T-helper 9 cell (primary cell): ENCODE results near the gene RPAP3.

ENCODE experiments used
- DNase-seq: peaks from one replicate; pipeline ENCODE4 v3.0.0-alpha.2; 2020
- total RNA-seq, 2 donors: gene quantifications; one replicate each; lab custom pipeline; 2026; lab: John Stamatoyannopoulos, UW

Gene RPAP3, protein sequence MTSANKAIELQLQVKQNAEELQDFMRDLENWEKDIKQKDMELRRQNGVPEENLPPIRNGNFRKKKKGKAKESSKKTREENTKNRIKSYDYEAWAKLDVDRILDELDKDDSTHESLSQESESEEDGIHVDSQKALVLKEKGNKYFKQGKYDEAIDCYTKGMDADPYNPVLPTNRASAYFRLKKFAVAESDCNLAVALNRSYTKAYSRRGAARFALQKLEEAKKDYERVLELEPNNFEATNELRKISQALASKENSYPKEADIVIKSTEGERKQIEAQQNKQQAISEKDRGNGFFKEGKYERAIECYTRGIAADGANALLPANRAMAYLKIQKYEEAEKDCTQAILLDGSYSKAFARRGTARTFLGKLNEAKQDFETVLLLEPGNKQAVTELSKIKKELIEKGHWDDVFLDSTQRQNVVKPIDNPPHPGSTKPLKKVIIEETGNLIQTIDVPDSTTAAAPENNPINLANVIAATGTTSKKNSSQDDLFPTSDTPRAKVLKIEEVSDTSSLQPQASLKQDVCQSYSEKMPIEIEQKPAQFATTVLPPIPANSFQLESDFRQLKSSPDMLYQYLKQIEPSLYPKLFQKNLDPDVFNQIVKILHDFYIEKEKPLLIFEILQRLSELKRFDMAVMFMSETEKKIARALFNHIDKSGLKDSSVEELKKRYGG
- 20.8 to 43.2 reads per million in 2 donors for total RNA-seq

DNA sequence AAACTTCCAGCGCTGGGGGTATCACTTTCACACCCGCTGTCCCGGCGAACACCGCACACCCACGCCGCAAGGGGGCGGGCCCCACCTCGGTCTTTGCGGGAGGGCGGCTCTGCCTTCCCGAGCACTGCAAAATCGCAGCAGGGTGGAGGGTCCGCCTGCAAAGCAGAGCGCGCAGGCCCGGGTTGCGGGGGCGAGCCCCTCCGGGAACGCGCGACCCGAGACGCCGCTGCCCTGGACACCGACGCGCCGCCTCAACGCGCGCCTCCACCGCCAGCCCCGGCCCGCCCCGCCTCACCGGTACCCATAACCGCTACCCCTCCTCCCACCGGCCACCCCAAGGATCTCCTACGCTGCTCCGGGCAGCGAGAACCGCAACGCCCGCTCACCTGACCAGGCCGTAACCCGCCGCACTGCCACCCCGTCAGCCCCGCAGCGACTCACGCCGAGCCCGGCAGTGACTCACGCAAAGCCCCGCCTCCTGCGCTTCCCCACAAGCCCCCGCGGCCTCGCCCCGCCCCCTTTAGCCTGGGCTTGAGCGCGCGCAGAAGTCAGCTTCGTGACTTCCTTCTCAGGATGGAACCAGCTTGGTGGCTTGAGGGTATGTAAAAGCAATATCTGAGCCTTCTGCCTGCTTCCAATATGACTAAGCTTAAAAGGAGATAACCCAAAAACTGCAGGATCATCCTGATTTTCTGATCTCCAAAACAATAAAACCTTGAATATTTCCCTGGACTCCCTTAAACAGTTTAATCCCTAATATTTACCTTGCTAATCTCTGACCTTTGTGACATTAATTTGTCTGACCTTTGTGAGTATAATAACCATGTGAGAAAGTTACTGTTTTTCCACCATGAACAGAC lies at the start of gene RPAP3:
RPAP3 (minus strand) TSS at position 465 of the 860 bp plus-strand sequence. CDS start 3,190 bp downstream, outside the sequence.
- peak; percentile 97 for DNase-seq

- DNase-seq, result no peak
Observed at GRCh38 chr12:47754881-47755280, 49.1 kb upstream of the RPAP3 start.

DNA sequence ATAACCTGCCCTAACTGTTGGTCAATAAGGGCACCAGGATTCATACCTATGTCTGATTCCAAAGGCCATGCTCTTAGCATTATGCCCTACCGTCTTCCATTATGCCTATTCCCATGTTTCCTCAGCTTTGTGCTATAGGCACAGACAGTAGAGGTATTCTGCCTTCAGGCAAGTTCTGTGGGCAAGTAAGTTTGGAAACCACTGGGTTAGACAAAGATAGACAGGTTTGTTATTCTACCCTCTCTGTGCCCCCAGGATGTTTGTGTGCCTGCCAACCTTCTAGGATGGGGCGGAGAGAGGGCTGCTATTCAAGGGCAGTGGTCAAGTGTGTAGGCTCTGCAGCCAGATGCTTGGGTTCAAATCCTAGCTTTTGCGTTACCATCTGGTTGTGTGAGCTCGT lies 48.3 kb upstream of the RPAP3 start:
- DNase-seq, result no peak

DNA sequence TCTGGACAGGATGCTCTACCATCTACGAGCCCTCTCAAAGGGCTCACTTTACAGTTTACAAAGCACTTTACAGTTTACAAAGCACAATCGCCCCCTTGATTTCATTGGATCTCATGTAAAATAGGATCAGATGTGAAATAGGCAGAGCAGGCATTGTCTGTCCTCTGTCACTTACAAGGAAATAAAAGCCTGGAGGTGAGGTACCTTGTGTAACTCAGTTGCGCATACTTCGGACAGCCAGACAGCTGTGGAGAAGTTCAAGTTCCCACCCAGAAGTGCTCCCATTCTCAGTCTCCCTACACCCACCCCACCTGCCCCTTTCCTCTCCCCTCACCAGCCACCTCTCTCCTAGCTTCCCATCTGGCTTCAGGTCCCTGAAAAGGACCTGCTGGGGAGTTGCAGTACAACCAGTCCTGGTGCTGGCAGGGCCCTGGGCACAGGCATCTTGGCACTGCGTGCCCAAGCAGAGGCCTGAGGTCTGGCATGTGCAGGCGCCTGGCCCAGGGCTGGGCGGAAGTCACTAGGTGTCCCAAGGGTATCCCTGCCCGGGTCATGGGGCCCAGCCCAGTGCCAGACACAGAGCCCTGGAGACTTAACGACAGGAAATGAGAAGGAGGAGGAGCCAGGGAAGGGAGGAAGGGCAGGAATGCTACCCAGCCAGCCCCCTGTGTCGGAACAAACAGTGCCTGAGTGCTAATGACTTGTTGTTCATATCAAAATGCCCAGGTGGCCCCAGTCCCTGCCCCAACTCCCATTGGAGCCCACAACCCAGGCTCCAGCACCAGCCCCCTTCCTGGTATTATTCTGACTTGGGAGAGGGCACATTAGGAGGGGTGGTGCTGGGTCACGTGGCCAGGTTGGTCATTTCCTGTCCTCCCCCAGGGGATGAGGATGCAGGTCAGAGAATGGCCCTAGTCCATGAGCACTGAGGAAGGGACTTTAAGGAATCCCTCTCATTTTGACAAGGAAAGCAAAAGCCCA lies 47.5 kb upstream of the RPAP3 start:
- no peak for DNase-seq

DNA sequence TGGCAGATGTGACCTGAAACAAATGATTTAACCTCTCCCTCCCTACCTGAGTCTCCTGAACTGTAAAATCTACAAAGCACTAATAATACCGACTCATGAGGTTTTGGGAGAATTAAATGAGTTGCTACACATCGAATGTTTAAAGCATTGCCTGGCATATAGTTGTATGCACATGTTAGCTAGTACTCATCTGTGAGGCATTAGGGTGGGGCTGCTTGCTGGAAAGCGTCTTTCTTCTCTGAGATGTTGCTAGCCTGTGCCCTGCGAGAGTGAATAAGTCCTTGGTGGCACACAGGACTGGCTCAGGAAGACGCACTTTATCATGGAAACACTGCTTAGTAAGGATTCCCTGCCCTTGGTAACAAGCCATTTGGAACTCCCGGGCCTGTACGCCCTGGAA lies 46.7 kb upstream of the RPAP3 start:
- no peak for DNase-seq

DNA sequence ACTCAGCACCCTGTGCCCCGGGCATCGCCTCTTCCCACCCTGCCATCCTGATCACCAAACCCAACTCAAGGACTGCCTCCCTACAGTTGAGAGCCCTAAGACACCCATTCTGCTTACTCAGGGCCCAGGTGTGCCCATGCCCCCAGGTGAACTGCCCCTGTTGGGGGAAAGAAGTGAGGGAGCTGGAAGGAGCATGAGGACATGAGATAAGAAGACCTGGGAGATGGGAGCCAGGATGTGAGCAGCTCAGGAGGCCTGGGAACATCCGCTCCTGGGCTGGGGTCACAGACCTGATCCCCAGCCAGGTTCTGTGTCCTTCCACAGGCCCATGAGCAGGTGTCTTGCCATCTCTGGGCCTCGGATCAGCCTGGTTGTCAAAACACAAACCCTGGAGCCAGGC lies 46.3 kb upstream of the RPAP3 start:
- no peak for DNase-seq

- DNase-seq, result no peak
Observed at GRCh38 chr12:47751561-47751960, 45.7 kb upstream of the RPAP3 start.

- DNase-seq, result no peak
Observed at GRCh38 chr12:47750916-47751470, 45.2 kb upstream of the RPAP3 start.

GRCh38 chr12:47750229-47750798 lies 44.5 kb upstream of the RPAP3 start:
- no peak for DNase-seq

GRCh38 chr12:47748899-47749298 lies 43.1 kb upstream of the RPAP3 start:
- no peak for DNase-seq

GRCh38 chr12:47748507-47748828 lies 42.6 kb upstream of the RPAP3 start:
- DNase-seq, result no peak

GRCh38 chr12:47747596-47748506 lies 42.0 kb upstream of the RPAP3 start:
- DNase-seq, result no peak

GRCh38 chr12:47747126-47747525 lies 41.3 kb upstream of the RPAP3 start:
- no peak for DNase-seq

GRCh38 chr12:47746523-47746922 lies 40.7 kb upstream of the RPAP3 start:
- DNase-seq, result no peak

GRCh38 chr12:47746073-47746472 lies 40.2 kb upstream of the RPAP3 start:
- DNase-seq, result no peak

DNA sequence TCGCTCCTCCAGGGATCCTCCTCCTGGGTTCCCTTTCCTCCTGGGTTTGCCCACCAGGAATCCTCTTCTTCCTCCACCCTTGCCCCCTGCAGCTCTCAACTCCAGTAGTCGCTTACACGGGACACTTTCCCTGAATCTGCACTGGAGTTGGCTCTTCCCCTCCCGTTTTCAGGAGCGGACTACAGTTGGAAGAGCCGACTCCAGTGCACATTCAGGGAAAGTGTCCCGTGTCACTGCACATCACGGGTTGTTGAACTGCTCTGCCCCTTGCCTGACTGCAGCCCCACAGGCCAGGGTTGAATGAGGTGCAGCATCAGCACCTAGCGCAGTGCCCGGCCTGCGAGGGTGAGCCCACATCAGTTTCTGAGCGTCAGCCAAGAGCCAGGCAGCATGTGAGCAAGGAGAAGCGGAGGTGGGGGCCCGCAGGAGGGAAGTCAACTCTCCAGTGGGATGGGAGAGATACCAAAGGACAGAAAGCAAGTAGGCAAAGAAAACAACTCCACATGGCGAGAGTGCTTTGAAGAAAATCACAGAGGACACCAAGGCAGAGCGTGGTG lies 39.7 kb upstream of the RPAP3 start:
- DNase-seq, result no peak

GRCh38 chr12:47744778-47745436 lies 39.1 kb upstream of the RPAP3 start:
- DNase-seq, result no peak

GRCh38 chr12:47744005-47744651 lies 38.3 kb upstream of the RPAP3 start:
- peak; percentile 48 for DNase-seq

GRCh38 chr12:47743311-47743860 lies 37.6 kb upstream of the RPAP3 start:
- no peak for DNase-seq
